Measurements from ENCODE around the gene ZSCAN23. TPM values are rescaled to one million over a fixed set of nuclear protein-coding genes. Genes with fewer than 3 reads are reported as not detected.

ZSCAN23 gene
- total and polyA plus RNA-seq, 9 of the 15 experiments (the other 6 are each of a cell fraction or from before 2014, with no cell fraction given) = 0.05 to 0.29 (median 0.21) TPM; not detected in 1

GRCh38 chr6:28486988-28487742 is 43.9 kb upstream of the ZSCAN23 start (continued):
- TF ChIP-seq, protein P1, sequence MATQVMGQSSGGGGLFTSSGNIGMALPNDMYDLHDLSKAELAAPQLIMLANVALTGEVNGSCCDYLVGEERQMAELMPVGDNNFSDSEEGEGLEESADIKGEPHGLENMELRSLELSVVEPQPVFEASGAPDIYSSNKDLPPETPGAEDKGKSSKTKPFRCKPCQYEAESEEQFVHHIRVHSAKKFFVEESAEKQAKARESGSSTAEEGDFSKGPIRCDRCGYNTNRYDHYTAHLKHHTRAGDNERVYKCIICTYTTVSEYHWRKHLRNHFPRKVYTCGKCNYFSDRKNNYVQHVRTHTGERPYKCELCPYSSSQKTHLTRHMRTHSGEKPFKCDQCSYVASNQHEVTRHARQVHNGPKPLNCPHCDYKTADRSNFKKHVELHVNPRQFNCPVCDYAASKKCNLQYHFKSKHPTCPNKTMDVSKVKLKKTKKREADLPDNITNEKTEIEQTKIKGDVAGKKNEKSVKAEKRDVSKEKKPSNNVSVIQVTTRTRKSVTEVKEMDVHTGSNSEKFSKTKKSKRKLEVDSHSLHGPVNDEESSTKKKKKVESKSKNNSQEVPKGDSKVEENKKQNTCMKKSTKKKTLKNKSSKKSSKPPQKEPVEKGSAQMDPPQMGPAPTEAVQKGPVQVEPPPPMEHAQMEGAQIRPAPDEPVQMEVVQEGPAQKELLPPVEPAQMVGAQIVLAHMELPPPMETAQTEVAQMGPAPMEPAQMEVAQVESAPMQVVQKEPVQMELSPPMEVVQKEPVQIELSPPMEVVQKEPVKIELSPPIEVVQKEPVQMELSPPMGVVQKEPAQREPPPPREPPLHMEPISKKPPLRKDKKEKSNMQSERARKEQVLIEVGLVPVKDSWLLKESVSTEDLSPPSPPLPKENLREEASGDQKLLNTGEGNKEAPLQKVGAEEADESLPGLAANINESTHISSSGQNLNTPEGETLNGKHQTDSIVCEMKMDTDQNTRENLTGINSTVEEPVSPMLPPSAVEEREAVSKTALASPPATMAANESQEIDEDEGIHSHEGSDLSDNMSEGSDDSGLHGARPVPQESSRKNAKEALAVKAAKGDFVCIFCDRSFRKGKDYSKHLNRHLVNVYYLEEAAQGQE (IDR thresholded peaks at IDR 0.05; ENCODE audit: borderline replicate concordance) = no peak
- TF ChIP-seq, protein P1 (CRISPR knock-in tag; IDR thresholded peaks at IDR 0.05; ENCODE audit: low read depth) = no peak
- no peak for TF ChIP-seq ARHGAP35 (IDR thresholded peaks at IDR 0.05; ENCODE audit: partially characterized antibody)
- TF ChIP-seq, protein P2, sequence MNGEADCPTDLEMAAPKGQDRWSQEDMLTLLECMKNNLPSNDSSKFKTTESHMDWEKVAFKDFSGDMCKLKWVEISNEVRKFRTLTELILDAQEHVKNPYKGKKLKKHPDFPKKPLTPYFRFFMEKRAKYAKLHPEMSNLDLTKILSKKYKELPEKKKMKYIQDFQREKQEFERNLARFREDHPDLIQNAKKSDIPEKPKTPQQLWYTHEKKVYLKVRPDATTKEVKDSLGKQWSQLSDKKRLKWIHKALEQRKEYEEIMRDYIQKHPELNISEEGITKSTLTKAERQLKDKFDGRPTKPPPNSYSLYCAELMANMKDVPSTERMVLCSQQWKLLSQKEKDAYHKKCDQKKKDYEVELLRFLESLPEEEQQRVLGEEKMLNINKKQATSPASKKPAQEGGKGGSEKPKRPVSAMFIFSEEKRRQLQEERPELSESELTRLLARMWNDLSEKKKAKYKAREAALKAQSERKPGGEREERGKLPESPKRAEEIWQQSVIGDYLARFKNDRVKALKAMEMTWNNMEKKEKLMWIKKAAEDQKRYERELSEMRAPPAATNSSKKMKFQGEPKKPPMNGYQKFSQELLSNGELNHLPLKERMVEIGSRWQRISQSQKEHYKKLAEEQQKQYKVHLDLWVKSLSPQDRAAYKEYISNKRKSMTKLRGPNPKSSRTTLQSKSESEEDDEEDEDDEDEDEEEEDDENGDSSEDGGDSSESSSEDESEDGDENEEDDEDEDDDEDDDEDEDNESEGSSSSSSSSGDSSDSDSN (IDR thresholded peaks at IDR 0.05; ENCODE audit: borderline replicate concordance in 1 of 2, low read depth in 2 of 2, low read length in 2 of 2) = no peak
- TF ChIP-seq MED1 (CRISPR knock-in tag; IDR thresholded peaks at IDR 0.05; ENCODE audit: borderline replicate concordance) = no peak
- 0 out of 2 replicates have a peak, but pooled peaks have one; percentile 28 for TF ChIP-seq AFF4 (CRISPR knock-in tag; IDR thresholded peaks at IDR 0.05)
- TF ChIP-seq NFE2L1 (tag; IDR thresholded peaks at IDR 0.05; ENCODE audit: borderline replicate concordance, low read depth) = peak; percentile 45; the same call in 1 of the 2 replicates
- no peak for TF ChIP-seq TBP (optimal IDR thresholded peaks at IDR 0.05; ENCODE audit: low read depth, low read length)
